GM13976 (cell line): ENCODE results near the gene FXR1.

Source experiments
- DNase-seq: peaks from one replicate; pipeline ENCODE4 v3.0.0; 2012; ENCODE audit warnings: low spot score
- in situ Hi-C: fragments of 300-500 bp; cut with MboI; formaldehyde crosslinking; loops from one replicate; pipeline ENCODE4 v1.12.0; 2022; ENCODE audit warnings: low sequenced_read_pairs, mixed read lengths, inconsistent platforms; ENCODE audit not compliant: unreplicated experiment
- TF ChIP-seq, protein P1 (sequence below): IDR thresholded peaks from 2 replicates; pipeline ENCODE4 v1.5.1; 2012; ENCODE audit warnings: borderline replicate concordance, mild to moderate bottlenecking; ENCODE audit not compliant: insufficient read depth; ENCODE audit errors: extremely low read depth, missing control alignments, control extremely low read depth

Gene FXR1

DNA sequence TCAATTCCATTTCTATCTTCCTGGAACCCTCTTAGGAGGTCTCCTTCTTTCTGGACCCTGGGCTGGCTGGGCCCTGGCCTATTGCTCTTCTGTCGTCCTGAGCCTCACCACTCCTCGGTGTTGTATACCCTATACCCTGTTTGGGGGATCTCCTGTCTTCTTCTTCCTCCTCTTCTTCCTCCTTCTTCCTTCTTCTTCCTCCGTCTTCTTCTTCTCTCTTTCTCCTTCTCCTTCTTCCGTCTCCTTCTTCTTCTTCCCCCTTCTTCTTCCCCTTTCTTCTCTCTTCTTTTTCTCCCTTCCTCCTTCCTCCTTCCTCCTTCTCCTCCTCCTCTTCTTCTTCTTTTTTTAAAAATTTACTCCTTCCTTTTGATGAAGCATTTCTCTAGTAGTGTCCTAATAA is 30.4 kb upstream of the FXR1 start:
- TF ChIP-seq, protein P1, sequence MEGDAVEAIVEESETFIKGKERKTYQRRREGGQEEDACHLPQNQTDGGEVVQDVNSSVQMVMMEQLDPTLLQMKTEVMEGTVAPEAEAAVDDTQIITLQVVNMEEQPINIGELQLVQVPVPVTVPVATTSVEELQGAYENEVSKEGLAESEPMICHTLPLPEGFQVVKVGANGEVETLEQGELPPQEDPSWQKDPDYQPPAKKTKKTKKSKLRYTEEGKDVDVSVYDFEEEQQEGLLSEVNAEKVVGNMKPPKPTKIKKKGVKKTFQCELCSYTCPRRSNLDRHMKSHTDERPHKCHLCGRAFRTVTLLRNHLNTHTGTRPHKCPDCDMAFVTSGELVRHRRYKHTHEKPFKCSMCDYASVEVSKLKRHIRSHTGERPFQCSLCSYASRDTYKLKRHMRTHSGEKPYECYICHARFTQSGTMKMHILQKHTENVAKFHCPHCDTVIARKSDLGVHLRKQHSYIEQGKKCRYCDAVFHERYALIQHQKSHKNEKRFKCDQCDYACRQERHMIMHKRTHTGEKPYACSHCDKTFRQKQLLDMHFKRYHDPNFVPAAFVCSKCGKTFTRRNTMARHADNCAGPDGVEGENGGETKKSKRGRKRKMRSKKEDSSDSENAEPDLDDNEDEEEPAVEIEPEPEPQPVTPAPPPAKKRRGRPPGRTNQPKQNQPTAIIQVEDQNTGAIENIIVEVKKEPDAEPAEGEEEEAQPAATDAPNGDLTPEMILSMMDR = no peak
- DNase-seq = no peak
- in situ Hi-C loops = no loop called here

DNA sequence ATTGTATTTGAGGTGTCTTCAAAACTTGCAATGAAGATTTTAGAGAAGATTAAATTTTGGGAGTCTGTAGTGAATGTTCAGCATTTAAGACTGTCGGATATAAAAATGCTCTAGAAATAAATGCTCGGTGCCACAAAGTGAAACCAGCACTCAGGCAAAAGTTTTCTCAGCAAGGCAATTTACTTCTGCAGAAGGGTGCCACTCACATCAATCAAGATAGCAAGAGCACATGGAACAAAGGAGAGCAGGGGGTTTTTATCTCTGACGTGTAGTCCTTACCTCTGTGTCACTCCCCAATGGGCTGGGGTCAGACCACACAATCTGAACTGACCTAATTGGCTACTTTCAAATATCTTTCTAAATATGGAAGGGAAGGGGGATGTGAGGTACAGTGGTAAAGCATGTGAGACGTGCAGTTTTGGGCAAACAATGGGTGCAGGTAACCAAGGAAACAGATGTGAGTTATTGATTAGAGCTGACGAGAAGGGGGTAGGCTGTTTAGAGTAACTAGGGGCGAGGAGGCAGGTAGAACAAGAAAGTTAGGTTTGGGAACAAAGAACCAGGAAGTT is 23.4 kb upstream of the FXR1 start:
- in situ Hi-C loops = no loop called here
- no peak for DNase-seq
- TF ChIP-seq, protein P1 = no peak

DNA sequence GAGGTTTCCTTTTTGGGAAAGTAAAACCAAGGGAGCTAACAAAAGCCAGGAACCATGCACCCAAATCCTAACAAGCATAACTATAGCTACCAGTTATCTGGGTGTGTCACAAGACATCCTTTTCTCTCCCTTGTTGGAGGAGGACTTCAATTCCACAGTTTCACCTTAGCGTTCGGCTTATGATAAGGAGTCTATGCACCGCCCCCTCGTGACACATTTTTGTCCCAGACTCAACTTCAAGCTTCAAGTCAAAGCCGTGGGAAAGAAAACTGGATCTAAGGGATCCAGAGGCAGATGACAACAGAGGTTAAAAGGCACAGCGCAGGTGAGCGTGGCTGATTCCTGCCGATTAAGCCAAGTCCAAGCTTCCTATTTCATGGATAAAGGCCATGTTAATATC is 13.9 kb upstream of the FXR1 start:
- TF ChIP-seq, protein P1 = no peak
- DNase-seq = no peak
- in situ Hi-C loops = no loop called here

DNA sequence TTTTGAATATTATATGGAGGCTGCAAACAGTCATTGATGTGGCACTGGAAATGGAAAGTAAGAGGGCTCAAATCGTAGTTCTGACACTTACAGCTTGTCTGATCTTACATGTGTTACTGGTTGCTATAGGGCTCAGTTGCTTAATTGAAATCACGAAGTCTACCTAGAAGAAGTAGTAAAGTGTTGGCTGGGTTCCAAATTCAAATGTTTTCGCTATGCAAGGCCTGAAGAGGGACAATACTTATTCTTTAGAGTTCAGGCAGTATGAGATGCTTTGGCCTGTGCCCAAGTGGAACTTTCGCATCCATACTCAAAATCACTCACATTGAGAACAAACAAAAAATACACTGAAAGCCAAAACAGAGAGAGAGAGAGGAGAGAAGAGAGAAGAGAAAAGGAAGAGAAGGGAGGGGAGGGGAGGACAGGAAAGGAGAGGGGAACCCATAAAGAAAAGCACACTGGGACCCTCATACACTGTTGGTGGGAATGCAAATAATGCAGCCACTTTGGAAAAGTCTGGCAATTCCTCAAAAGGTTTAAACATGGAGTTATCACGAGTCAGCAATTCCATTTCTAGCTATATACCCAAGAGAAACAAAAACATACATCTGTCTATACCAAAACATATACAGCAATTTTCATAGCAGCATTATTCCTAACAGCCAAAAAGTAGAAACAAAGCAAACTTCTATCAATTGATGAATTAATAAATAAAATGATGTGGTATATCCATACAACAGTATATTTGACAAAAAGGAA is 2.9 kb upstream of the FXR1 start:
- in situ Hi-C loops = no loop called here
- DNase-seq = no peak
- TF ChIP-seq, protein P1 = no peak

DNA sequence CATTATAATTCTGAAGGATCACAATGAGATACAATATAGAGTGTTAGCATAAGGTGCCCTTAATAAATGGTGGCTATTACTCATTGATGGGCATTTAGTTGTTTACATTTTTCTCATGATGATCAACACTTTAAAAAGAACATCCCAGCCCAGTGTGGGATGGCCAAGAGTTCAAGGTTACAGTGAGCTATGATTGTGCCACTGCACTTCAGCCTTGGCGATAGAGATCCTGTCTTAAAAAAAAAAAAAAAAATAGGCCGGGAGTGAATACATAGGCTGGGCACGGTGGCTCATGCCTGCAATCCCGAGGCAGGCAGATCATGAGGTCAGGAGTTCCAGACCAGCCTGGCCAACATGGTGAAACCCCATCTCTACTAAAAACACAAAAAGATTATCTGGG is 1.6 kb upstream of the FXR1 start:
- in situ Hi-C loops = no loop called here
- DNase-seq = no peak
- TF ChIP-seq, protein P1 = no peak

DNA sequence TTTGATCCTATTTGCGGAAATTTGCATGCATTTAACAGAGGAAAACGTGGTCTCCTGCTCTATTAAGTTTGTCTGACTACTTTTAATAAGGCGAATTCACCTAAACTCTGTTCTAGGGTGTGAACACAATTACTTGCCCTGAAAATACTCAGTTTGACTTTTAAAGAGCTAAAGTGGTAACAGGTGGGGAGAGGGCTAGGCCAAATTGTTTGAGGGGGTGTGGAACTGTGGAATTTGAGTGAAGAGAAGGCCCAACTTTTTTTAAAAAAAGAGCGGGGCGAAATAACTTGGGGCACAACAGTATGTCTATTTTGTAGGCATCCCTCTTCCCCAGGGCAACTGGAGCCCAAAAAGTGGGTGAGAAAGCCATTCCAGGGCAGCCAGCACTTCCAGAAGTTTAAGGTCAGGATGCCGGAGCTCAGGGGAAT is 580 bp upstream of the FXR1 start:
- in situ Hi-C loops = no loop called here
- TF ChIP-seq, protein P1 = no peak
- no peak for DNase-seq
